Measurements from ENCODE around the gene RHEBL1.

The RHEBL1 gene

GRCh38 chr12:49091056-49091835, 21.5 kb upstream of the RHEBL1 start:
- TF ChIP-seq CTCF (IDR thresholded peaks at IDR 0.05; ENCODE audit: borderline replicate concordance, control extremely low read depth, extremely low read depth, insufficient read depth, missing control alignments), result no peak
- peak; percentile 37 for DNase-seq (ENCODE audit: low spot score)
- in situ Hi-C loops (cut with MboI; ENCODE audit: low sequenced_read_pairs, unreplicated experiment), result no loop called here

GRCh38 chr12:49089821-49090773, 20.3 kb upstream of the RHEBL1 start:
- peak; percentile 5 for TF ChIP-seq CTCF (IDR thresholded peaks at IDR 0.05; ENCODE audit: borderline replicate concordance, control extremely low read depth, extremely low read depth, insufficient read depth, missing control alignments)
- in situ Hi-C loops (cut with MboI; ENCODE audit: low sequenced_read_pairs, unreplicated experiment), result no loop called here
- DNase-seq (ENCODE audit: low spot score), result peak; percentile 34

- no peak for TF ChIP-seq CTCF (IDR thresholded peaks at IDR 0.05; ENCODE audit: borderline replicate concordance, control extremely low read depth, extremely low read depth, insufficient read depth, missing control alignments)
- in situ Hi-C loops (cut with MboI; ENCODE audit: low sequenced_read_pairs, unreplicated experiment), result no loop called here
- DNase-seq (ENCODE audit: low spot score), result no peak
Measured at GRCh38 chr12:49088932-49089330, 19.2 kb upstream of the RHEBL1 start.

GRCh38 chr12:49088150-49088931, 18.6 kb upstream of the RHEBL1 start:
- TF ChIP-seq CTCF (IDR thresholded peaks at IDR 0.05; ENCODE audit: borderline replicate concordance, control extremely low read depth, extremely low read depth, insufficient read depth, missing control alignments), result peak; percentile 89
- in situ Hi-C loops (cut with MboI; ENCODE audit: low sequenced_read_pairs, unreplicated experiment), result no loop called here
- DNase-seq (ENCODE audit: low spot score), result peak; percentile 84

GRCh38 chr12:49086116-49086515, 16.3 kb upstream of the RHEBL1 start:
- DNase-seq (ENCODE audit: low spot score), result no peak
- in situ Hi-C loops (cut with MboI; ENCODE audit: low sequenced_read_pairs, unreplicated experiment), result no loop called here
- TF ChIP-seq CTCF (IDR thresholded peaks at IDR 0.05; ENCODE audit: borderline replicate concordance, control extremely low read depth, extremely low read depth, insufficient read depth, missing control alignments), result no peak

GRCh38 chr12:49084438-49084837, 14.7 kb upstream of the RHEBL1 start:
- DNase-seq (ENCODE audit: low spot score), result no peak
- no peak for TF ChIP-seq CTCF (IDR thresholded peaks at IDR 0.05; ENCODE audit: borderline replicate concordance, control extremely low read depth, extremely low read depth, insufficient read depth, missing control alignments)
- in situ Hi-C loops (cut with MboI; ENCODE audit: low sequenced_read_pairs, unreplicated experiment), result no loop called here

Data from GM13976 (cell line).